CD8-positive, alpha-beta memory T cell (primary cell): ENCODE results near the gene LIN28B. TPM values are rescaled to one million over a fixed set of nuclear protein-coding genes. Genes with fewer than 3 reads are reported as not detected.
"Not testable (repeated sequence)": the region's sequence is repeated elsewhere in the genome, so short reads cannot be mapped to it uniquely, and the experiment has no call there.

Source experiments
- CTCF ChIA-PET: fragments of 350-600 bp; sonication (Branson Sonifier 250); formaldehyde crosslinking; loops from one replicate; lab custom pipeline; 2021; ENCODE audit warnings: antibody characterized with exemption; lab: Charles Lee
- POLR2A ChIA-PET: fragments of 350-600 bp; sonication (Branson Sonifier 250); formaldehyde crosslinking; loops from one replicate; lab custom pipeline; 2021; ENCODE audit warnings: antibody characterized with exemption; lab: Charles Lee
- DNase-seq, 5 donors: peaks; one replicate each; pipeline versions ENCODE4 v3.0.0 to v3.0.0-alpha.2; 2020 to 2022; ENCODE audit warnings: mixed read lengths in 1 of 5
- H3K27ac ChIP-seq: one replicate; pipeline ENCODE4 v1.7.0; 2013; ENCODE audit warnings: low read depth, mild to moderate bottlenecking, low read length, moderate library complexity
- H3K27me3 ChIP-seq: 2 replicates; pipeline ENCODE4 v1.7.0; 2013; ENCODE audit warnings: low read length, mild to moderate bottlenecking; ENCODE audit not compliant: insufficient read depth, poor library complexity, severe bottlenecking
- H3K36me3 ChIP-seq: 2 replicates; pipeline ENCODE4 v1.7.0; 2013; ENCODE audit warnings: mild to moderate bottlenecking, low read length, moderate library complexity; ENCODE audit not compliant: insufficient read depth
- H3K4me1 ChIP-seq: 2 replicates; pipeline ENCODE4 v1.7.0; 2013; ENCODE audit warnings: mild to moderate bottlenecking, low read length, moderate library complexity; ENCODE audit not compliant: insufficient read depth
- H3K4me3 ChIP-seq: 2 replicates; pipeline ENCODE4 v1.7.0; 2013; ENCODE audit warnings: mild to moderate bottlenecking, low read length
- H3K9me3 ChIP-seq: 2 replicates; pipeline ENCODE4 v1.7.0; 2013; ENCODE audit warnings: mild to moderate bottlenecking, low read length
- H3K27ac Mint-ChIP-seq, 8 donors: one replicate each; pipeline ENCODE4 v1.8.0; 2020 to 2021; ENCODE audit warnings: mixed read lengths in 8 of 8, mild to moderate bottlenecking in 6 of 8, inconsistent platforms in 3 of 8, moderate library complexity in 3 of 8
- H3K27me3 Mint-ChIP-seq, 2 donors: one replicate each; pipeline ENCODE4 v1.8.0; 2020 to 2021; ENCODE audit warnings: mixed read lengths in 2 of 2, mild to moderate bottlenecking in 1 of 2, moderate library complexity in 1 of 2
- H3K36me3 Mint-ChIP-seq, 3 donors: one replicate each; pipeline ENCODE4 v1.8.0; 2020 to 2021; ENCODE audit warnings: mixed read lengths in 3 of 3, inconsistent platforms in 1 of 3, mild to moderate bottlenecking in 1 of 3
- H3K4me1 Mint-ChIP-seq, 3 donors: one replicate each; pipeline ENCODE4 v1.8.0; 2020 to 2021; ENCODE audit warnings: mixed read lengths in 3 of 3, inconsistent platforms in 1 of 3, mild to moderate bottlenecking in 1 of 3
- H3K4me3 Mint-ChIP-seq, 7 donors: one replicate each; pipeline ENCODE4 v1.8.0; 2020 to 2021; ENCODE audit warnings: mixed read lengths in 7 of 7, mild to moderate bottlenecking in 6 of 7, moderate library complexity in 4 of 7, inconsistent platforms in 2 of 7
- H3K9me3 Mint-ChIP-seq, 5 donors: one replicate each; pipeline ENCODE4 v1.8.0; 2020 to 2022; ENCODE audit warnings: mixed read lengths in 5 of 5, mild to moderate bottlenecking in 3 of 5, moderate library complexity in 2 of 5, inconsistent platforms in 1 of 5
- polyA plus RNA-seq: library from polyadenylated mRNA; unstranded; fragments of 300-500 nt; fragmentation: Illumina TruSeq; gene quantifications from one replicate; pipeline ENCODE4 v1.2.3, GENCODE V29; 2021
- total RNA-seq, 2 experiments: library from RNA; stranded (reverse); gene quantifications; one replicate each; pipeline ENCODE4 v1.2.3, GENCODE V29; 2021

The LIN28B gene
- total and polyA plus RNA-seq, 3 experiments from 2014 or later = not detected

- CTCF ChIA-PET = no interaction called here
- no peak overlapping the region for H3K27ac Mint-ChIP-seq
Observed at GRCh38 chr6:104984831-104985230, 27.9 kb downstream of the LIN28B start.

GRCh38 chr6:104985875-104986274 is 29.0 kb downstream of the LIN28B start:
- POLR2A ChIA-PET, CTCF ChIA-PET, DNase-seq, H3K36me3 Mint-ChIP-seq, H3K4me3 ChIP-seq, H3K4me3 Mint-ChIP-seq, H3K36me3 ChIP-seq, H3K4me1 ChIP-seq, H3K9me3 Mint-ChIP-seq, H3K27ac ChIP-seq, H3K27me3 ChIP-seq, H3K9me3 ChIP-seq, H3K27ac Mint-ChIP-seq, H3K27me3 Mint-ChIP-seq, H3K4me1 Mint-ChIP-seq: not testable (repeated sequence)

More at GRCh38 chr6:104984831-104985230, 27.9 kb downstream of the LIN28B start:
- POLR2A ChIA-PET = no interaction called here
- H3K4me1 Mint-ChIP-seq = no peaks in the 10 kb centered on the region
- H3K27me3 ChIP-seq = no peaks in the 10 kb centered on the region
- H3K36me3 Mint-ChIP-seq = no peaks in the 10 kb centered on the region
- peaks cover 5 to 14% of the 10 kb centered on the region in 2 donors for H3K27me3 Mint-ChIP-seq
- H3K9me3 ChIP-seq = no peaks in the 10 kb centered on the region
- no peak for DNase-seq
- H3K4me3 ChIP-seq = no peak overlapping the region
- no peaks in the 10 kb centered on the region for H3K9me3 Mint-ChIP-seq
- no peak overlapping the region for H3K27ac ChIP-seq
- no peaks in the 10 kb centered on the region for H3K36me3 ChIP-seq
- H3K4me1 ChIP-seq = no peaks in the 10 kb centered on the region
- H3K4me3 Mint-ChIP-seq = no peak overlapping the region

- H3K36me3 ChIP-seq = no peaks in the 10 kb centered on the region
- ChIA-PET POLR2A (no interaction called here), CTCF (no interaction called here)
- no peaks in the 10 kb centered on the region for H3K36me3 Mint-ChIP-seq
- no peaks in the 10 kb centered on the region for H3K4me1 ChIP-seq
- no peaks in the 10 kb centered on the region for H3K9me3 Mint-ChIP-seq
- H3K27ac Mint-ChIP-seq = no peak overlapping the region
- no peaks in the 10 kb centered on the region for H3K27me3 ChIP-seq
- H3K27ac ChIP-seq = no peak overlapping the region
- peaks cover 5 to 7% of the 10 kb centered on the region in 2 donors for H3K27me3 Mint-ChIP-seq
- H3K4me3 Mint-ChIP-seq = no peak overlapping the region
- DNase-seq = no peak
- no peaks in the 10 kb centered on the region for H3K9me3 ChIP-seq
- H3K4me3 ChIP-seq = no peak overlapping the region
- H3K4me1 Mint-ChIP-seq = no peaks in the 10 kb centered on the region
Observed at GRCh38 chr6:104986625-104987024, 29.7 kb downstream of the LIN28B start.

- no peaks in the 10 kb centered on the region for H3K9me3 ChIP-seq
- H3K36me3 ChIP-seq = no peaks in the 10 kb centered on the region
- no peak overlapping the region for H3K4me3 Mint-ChIP-seq
- no peak overlapping the region for H3K27ac ChIP-seq
- H3K27me3 ChIP-seq = no peaks in the 10 kb centered on the region
- ChIA-PET POLR2A (no interaction called here), CTCF (no interaction called here)
- H3K4me1 ChIP-seq = no peaks in the 10 kb centered on the region
- no peaks in the 10 kb centered on the region for H3K4me1 Mint-ChIP-seq
- H3K9me3 Mint-ChIP-seq = no peaks in the 10 kb centered on the region
- no peaks in the 10 kb centered on the region for H3K36me3 Mint-ChIP-seq
- peaks cover 4 to 5% of the 10 kb centered on the region in 2 donors for H3K27me3 Mint-ChIP-seq
- H3K27ac Mint-ChIP-seq = no peak overlapping the region
- no peak for DNase-seq
- H3K4me3 ChIP-seq = no peak overlapping the region
Observed at GRCh38 chr6:104987218-104987617, 30.3 kb downstream of the LIN28B start.

GRCh38 chr6:104990085-104990484 is 33.2 kb downstream of the LIN28B start:
- ChIA-PET POLR2A (no interaction called here), CTCF (interaction anchor here (1.4 kb wide), 1 partner anchor 12 kb away, joined by 4 read pairs; no protein-coding TSS in a partner anchor)
- H3K36me3 ChIP-seq = no peaks in the 10 kb centered on the region
- Mint-ChIP-seq H3K36me3 (no peaks in the 10 kb centered on the region), H3K9me3 (no peaks in the 10 kb centered on the region), H3K4me3 (no peak overlapping the region), H3K27me3 (peaks cover 0 to 5% of the 10 kb centered on the region in 2 donors), H3K4me1 (no peaks in the 10 kb centered on the region), H3K27ac (no peak overlapping the region)
- H3K27me3 ChIP-seq = no peaks in the 10 kb centered on the region
- H3K27ac ChIP-seq = no peak overlapping the region
- no peaks in the 10 kb centered on the region for H3K9me3 ChIP-seq
- no peaks in the 10 kb centered on the region for H3K4me1 ChIP-seq
- DNase-seq = no peak
- no peak overlapping the region for H3K4me3 ChIP-seq

- H3K4me3 ChIP-seq, H3K27ac Mint-ChIP-seq, DNase-seq, H3K9me3 ChIP-seq, H3K4me1 Mint-ChIP-seq, H3K36me3 ChIP-seq, H3K36me3 Mint-ChIP-seq, H3K27ac ChIP-seq, H3K9me3 Mint-ChIP-seq, H3K4me1 ChIP-seq, POLR2A ChIA-PET, H3K4me3 Mint-ChIP-seq, CTCF ChIA-PET, H3K27me3 Mint-ChIP-seq, H3K27me3 ChIP-seq: not testable (repeated sequence)
Observed at GRCh38 chr6:104991062-104991461, 34.2 kb downstream of the LIN28B start.

GRCh38 chr6:104993576-104993975 is 36.7 kb downstream of the LIN28B start:
- H3K27me3 ChIP-seq, DNase-seq, H3K27ac ChIP-seq, H3K4me3 Mint-ChIP-seq, POLR2A ChIA-PET, H3K36me3 Mint-ChIP-seq, H3K9me3 ChIP-seq, H3K9me3 Mint-ChIP-seq, H3K27me3 Mint-ChIP-seq, H3K36me3 ChIP-seq, H3K4me1 Mint-ChIP-seq, H3K4me3 ChIP-seq, CTCF ChIA-PET, H3K27ac Mint-ChIP-seq, H3K4me1 ChIP-seq: not testable (repeated sequence)

GRCh38 chr6:104995989-104996617 is 39.2 kb downstream of the LIN28B start:
- Histone ChIP-seq H3K27ac (no peak overlapping the region), H3K9me3 (no peaks in the 10 kb centered on the region), H3K27me3 (no peaks in the 10 kb centered on the region), H3K4me3 (no peak overlapping the region), H3K36me3 (no peaks in the 10 kb centered on the region), H3K4me1 (no peaks in the 10 kb centered on the region)
- peaks cover 0 to 1% of the 10 kb centered on the region in 2 donors for H3K27me3 Mint-ChIP-seq
- ChIA-PET POLR2A (no interaction called here), CTCF (no interaction called here)
- H3K36me3 Mint-ChIP-seq = no peaks in the 10 kb centered on the region
- no peaks in the 10 kb centered on the region for H3K9me3 Mint-ChIP-seq
- H3K27ac Mint-ChIP-seq = no peak overlapping the region
- no peaks in the 10 kb centered on the region for H3K4me1 Mint-ChIP-seq
- no peak for DNase-seq
- H3K4me3 Mint-ChIP-seq = no peak overlapping the region
